ENCODE data around the gene LRRC42.

Gene LRRC42

DNA sequence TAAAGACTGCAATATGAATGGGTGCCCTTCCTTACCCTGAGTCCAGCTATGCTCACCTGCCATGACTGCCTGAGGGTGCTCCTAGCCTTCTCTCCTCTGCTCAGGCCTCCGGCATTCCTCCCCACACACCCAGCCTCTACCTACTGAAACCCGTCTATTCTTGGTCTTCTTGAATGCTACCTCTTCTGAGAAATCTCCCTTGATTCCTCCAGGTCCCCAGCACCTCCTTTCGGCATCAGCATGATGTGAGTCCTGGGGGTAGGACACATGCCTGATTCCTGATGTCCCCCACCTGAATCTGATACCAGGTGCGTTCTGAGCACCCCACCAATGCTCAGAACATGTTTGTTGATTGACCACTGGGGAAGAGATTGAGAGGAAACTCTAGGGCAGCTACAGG lies 63.3 kb downstream of the LRRC42 start:
- no peak for FAIRE-seq

DNA sequence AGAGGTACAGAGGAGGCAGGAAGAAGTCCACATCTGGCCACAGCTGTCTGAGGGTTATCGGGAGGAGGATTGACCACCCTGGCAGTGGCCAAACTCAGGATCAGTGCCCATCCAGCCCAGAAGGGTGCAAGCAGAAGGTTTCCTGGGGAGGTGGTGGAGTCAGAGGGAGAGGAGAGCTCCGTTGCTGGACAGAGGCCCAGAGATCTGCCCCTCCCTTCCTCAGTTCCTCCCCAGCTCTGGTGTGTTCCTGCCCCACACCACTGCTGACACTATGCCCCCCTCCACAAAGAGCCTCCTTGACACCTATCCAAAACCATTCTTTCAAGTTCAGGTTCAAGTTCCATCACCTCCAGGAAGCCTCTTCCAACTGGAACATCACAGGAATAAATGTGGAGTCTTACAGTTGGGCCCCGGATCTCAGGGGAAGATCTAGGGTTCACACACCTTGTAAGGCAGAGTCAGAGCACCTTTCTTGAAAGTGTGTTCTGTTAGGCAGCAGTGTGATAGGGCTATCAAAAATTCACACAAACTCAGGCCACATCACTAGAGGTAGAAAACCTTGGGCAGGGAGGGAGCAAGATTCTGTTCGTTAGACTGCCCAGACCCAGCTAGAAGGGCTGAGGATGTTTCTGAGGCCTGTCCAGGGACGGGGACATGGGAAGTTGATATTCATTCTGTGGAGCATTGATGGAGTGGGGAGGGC lies 64.4 kb downstream of the LRRC42 start:
- FAIRE-seq, result no peak

DNA sequence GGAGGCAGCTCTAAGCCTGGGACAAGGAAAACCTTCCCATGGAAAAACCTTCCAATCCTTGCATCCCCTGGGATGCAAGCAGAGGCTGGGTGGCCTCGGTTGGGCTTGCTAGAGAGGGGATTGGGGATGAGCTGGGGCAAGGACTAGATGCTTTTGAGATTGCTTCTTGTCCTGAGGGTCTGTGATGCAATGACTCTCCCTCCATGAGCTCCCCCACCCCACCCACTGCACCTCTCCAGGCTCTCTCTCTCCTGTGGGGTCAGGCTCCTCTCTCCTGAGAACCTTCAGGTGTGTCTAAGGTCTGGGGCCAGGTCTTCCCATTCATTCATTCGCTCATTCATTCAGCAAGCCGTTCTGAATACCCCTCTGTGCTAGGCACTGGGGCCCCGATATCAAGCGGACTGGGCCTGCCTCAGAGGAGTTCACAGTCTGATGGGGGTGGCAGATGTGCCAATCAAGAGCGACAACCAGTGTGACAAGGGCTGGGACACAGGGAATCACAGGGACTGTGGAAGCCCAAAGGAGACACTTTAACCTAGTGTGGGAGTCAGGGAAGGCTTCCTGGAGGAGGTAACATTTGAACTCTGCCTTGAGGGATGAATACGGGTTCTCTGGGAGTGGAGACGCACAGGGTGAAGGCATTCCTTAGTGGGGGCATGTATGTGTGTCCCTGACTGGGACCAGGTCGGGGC lies 65.3 kb downstream of the LRRC42 start:
- FAIRE-seq, result no peak

DNA sequence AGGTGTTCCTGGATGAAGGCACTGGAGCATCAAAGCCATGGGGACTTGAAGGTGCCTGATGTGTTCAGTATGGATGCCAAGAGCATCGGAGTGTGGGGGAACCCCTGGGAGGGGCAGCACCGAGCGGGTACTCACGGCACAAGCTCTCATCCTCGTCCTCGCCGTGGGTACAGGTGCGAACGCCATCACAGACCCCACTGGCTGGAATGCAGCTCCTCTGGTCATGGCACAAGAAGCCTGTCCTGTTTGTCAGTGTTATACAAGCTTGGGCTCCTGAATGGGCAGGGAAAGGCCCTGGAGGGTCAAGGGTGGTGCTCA lies 65.8 kb downstream of the LRRC42 start:
- FAIRE-seq, result no peak

GRCh38 chr1:54012863-54013262 lies 66.7 kb downstream of the LRRC42 start:
- FAIRE-seq, result no peak

- no peak for FAIRE-seq
Measured at GRCh38 chr1:54013393-54014008, 67.4 kb downstream of the LRRC42 start.

DNA sequence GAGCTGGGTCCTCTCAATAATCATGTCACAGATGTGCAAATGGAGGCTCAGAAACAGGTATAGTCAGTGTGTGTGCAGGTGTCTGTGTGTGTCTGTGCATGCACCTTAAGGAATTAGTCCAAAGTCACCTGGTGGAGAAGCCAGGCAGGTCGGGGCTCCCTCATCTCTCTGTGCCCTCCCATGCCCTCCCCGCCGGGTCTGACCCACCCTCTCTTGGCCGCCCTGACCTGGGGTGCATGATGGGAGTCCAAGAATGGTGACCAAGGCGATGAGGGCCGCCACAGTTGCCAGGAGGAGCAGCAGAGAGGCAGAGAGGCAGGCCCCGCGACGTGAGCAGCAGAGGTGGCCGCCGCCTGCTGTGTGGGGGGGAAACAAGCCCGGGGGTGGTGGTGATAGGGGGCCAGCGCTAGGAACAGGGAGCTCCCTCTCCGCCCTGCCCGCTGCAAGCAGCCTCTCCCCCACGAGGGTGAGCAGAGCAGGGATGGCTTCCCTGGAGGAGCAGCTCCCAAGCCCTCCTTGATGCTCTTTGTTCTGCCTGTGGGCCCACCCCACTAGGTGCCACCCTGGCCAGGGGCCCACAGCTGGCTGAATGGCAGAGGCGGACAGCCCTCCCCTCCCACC lies 68.0 kb downstream of the LRRC42 start:
- no peak for FAIRE-seq

DNA sequence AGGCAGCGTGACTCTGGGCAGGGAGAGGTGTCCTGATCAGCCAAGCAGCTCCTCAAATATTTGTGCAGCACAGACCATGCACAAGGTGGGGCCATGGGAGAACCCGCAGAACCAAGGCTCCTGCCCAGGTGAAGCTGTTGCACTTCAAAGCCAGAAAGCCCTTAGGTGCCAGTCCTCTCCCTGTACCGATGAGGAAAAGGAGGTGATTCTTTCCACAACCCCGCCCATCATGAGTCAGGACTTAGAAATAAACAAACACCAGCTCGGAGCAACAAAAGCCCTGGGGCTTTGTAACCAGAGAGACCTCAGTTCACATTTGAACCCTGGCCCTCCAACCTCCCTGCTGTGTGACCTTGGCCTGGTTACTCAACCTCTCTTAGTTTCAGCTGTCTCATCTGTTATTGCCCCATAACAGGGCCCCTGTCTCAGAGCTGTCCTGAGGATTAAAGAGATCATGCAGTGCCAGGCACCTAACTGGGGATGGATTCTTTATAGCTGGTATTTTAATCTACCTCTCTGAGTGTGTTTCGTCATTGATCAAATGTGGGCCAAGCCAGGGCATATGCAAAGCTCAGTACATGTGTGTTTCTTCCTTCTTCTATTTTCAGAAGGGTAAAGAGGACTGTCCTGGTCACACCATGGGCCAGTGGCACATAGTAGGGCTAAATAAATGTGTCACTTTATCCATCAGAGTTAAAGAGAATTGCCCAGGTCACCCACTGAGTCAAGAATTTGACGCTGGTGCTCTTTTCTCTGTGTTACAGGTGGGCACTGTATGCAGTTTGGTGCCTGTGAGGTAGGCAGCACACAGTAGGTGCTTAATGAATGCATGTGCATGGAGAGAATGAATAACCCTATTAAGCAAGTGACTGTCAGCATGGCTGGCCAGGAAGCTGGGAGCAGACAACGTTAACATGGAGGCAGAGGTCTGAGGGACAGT lies 70.5 kb downstream of the LRRC42 start:
- no peak for FAIRE-seq
